ENCODE results near the gene RYR2.

DNA sequence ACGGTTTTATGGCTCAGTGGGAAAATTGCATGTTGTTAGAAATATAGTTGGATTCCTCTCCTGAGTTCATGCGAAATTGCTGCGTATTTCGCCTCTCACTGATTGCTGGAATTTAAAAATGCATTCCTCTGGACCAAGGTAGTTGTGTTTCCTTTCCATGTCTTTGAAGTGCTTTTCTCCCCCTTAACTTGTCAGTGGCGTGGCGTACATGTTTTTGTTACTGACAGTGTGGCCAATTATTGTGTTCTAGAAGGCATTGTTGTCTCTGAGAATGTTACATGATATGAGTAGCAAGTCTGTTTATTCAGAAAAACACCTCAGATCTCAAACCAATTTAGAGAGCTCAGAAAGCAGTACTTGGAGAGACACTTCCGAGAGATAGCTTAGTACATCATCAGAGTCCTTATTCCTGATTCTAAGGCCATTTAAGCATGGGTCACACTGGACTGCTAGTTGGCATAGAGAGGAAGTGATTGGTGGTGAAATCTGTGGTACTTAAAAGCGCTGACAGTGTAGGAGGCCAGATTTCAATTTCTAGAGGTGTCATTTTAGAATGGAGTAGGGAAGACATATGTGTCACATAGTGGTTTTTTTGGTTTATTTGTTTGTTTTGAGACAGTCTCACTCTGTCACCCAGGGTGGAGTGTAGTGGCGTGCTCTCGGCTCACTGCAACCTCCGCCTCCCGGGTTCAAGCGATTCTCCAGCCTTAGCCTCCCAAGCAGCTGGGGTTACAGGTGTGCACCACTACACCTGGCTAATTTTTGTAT, 184.4 kb downstream of the RYR2 start:
- TF ChIP-seq, protein P1, sequence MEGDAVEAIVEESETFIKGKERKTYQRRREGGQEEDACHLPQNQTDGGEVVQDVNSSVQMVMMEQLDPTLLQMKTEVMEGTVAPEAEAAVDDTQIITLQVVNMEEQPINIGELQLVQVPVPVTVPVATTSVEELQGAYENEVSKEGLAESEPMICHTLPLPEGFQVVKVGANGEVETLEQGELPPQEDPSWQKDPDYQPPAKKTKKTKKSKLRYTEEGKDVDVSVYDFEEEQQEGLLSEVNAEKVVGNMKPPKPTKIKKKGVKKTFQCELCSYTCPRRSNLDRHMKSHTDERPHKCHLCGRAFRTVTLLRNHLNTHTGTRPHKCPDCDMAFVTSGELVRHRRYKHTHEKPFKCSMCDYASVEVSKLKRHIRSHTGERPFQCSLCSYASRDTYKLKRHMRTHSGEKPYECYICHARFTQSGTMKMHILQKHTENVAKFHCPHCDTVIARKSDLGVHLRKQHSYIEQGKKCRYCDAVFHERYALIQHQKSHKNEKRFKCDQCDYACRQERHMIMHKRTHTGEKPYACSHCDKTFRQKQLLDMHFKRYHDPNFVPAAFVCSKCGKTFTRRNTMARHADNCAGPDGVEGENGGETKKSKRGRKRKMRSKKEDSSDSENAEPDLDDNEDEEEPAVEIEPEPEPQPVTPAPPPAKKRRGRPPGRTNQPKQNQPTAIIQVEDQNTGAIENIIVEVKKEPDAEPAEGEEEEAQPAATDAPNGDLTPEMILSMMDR (IDR thresholded peaks at IDR 0.05), result no peak
- TF ChIP-seq POLR2A (IDR thresholded peaks at IDR 0.05), result no peak
